Measurements from ENCODE around the gene TLR4.

DNA sequence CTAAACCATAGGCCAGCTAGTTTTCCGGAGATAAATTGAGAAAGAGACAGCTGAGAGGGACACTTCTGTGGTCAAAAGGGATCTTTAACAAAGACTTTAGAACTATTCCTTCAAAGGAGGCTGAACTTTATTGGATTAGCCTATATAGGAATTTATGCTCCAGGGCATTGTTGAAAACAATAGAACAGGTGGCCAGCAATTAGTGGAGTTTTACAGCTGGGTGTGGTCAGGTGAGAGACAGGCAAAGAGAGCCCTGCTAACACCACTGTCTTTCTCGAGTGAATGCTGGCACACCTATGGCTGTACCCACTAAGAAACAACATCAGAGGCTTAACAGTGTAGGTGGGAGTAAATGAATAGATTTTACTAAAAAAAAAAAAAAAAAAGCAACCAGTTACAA, 16.7 kb upstream of the TLR4 start:
- TF ChIP-seq NR3C1 (IDR thresholded peaks at IDR 0.05) (no peak), EP300 (IDR thresholded peaks at IDR 0.05) (no peak), KDM5A (IDR thresholded peaks at IDR 0.05) (no peak), POLR2A (IDR thresholded peaks at IDR 0.05; ENCODE audit: low read length) (no peak), KDM1A (IDR thresholded peaks at IDR 0.05; ENCODE audit: low read depth) (no peak), EHMT2 (IDR thresholded peaks at IDR 0.05; ENCODE audit: low read depth) (no peak)
- TF ChIP-seq, protein P1, sequence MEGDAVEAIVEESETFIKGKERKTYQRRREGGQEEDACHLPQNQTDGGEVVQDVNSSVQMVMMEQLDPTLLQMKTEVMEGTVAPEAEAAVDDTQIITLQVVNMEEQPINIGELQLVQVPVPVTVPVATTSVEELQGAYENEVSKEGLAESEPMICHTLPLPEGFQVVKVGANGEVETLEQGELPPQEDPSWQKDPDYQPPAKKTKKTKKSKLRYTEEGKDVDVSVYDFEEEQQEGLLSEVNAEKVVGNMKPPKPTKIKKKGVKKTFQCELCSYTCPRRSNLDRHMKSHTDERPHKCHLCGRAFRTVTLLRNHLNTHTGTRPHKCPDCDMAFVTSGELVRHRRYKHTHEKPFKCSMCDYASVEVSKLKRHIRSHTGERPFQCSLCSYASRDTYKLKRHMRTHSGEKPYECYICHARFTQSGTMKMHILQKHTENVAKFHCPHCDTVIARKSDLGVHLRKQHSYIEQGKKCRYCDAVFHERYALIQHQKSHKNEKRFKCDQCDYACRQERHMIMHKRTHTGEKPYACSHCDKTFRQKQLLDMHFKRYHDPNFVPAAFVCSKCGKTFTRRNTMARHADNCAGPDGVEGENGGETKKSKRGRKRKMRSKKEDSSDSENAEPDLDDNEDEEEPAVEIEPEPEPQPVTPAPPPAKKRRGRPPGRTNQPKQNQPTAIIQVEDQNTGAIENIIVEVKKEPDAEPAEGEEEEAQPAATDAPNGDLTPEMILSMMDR (IDR thresholded peaks at IDR 0.05) = no peak
- TF ChIP-seq, protein P2, sequence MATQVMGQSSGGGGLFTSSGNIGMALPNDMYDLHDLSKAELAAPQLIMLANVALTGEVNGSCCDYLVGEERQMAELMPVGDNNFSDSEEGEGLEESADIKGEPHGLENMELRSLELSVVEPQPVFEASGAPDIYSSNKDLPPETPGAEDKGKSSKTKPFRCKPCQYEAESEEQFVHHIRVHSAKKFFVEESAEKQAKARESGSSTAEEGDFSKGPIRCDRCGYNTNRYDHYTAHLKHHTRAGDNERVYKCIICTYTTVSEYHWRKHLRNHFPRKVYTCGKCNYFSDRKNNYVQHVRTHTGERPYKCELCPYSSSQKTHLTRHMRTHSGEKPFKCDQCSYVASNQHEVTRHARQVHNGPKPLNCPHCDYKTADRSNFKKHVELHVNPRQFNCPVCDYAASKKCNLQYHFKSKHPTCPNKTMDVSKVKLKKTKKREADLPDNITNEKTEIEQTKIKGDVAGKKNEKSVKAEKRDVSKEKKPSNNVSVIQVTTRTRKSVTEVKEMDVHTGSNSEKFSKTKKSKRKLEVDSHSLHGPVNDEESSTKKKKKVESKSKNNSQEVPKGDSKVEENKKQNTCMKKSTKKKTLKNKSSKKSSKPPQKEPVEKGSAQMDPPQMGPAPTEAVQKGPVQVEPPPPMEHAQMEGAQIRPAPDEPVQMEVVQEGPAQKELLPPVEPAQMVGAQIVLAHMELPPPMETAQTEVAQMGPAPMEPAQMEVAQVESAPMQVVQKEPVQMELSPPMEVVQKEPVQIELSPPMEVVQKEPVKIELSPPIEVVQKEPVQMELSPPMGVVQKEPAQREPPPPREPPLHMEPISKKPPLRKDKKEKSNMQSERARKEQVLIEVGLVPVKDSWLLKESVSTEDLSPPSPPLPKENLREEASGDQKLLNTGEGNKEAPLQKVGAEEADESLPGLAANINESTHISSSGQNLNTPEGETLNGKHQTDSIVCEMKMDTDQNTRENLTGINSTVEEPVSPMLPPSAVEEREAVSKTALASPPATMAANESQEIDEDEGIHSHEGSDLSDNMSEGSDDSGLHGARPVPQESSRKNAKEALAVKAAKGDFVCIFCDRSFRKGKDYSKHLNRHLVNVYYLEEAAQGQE (IDR thresholded peaks at IDR 0.05) = no peak

Measured in A549 (cell line).